ENCODE measurements around the gene RBM42.

GRCh38 chr19:35609851-35610353 lies 18.9 kb upstream of the RBM42 start:
- TF ChIP-seq ZNF384 (IDR thresholded peaks at IDR 0.05; ENCODE audit: low read depth, low read length), result no peak
- TF ChIP-seq EGR1 (conservative IDR thresholded peaks at IDR 0.05), result no peak
- TF ChIP-seq BRF1 (IDR thresholded peaks at IDR 0.05; ENCODE audit: borderline replicate concordance, extremely low read depth, insufficient read length), result no peak
- TF ChIP-seq, protein P1, sequence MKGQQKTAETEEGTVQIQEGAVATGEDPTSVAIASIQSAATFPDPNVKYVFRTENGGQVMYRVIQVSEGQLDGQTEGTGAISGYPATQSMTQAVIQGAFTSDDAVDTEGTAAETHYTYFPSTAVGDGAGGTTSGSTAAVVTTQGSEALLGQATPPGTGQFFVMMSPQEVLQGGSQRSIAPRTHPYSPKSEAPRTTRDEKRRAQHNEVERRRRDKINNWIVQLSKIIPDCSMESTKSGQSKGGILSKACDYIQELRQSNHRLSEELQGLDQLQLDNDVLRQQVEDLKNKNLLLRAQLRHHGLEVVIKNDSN (CRISPR knock-in tag; IDR thresholded peaks at IDR 0.05), result no peak
- no peak for TF ChIP-seq FOXK1 (CRISPR knock-in tag; IDR thresholded peaks at IDR 0.05; ENCODE audit: borderline replicate concordance)
- no peak for TF ChIP-seq CBFB (CRISPR knock-in tag; IDR thresholded peaks at IDR 0.05)
- no peak for TF ChIP-seq ZNF133 (CRISPR knock-in tag; IDR thresholded peaks at IDR 0.05)
- no peak for TF ChIP-seq POLR2A (conservative IDR thresholded peaks at IDR 0.05)

Data from K562 (cell line).